ENCODE data around the gene ABCC11. TPM values are rescaled to one million over a fixed set of nuclear protein-coding genes. Genes with fewer than 3 reads are reported as not detected.

ABCC11 gene
- total and polyA plus RNA-seq, 2 experiments from 2014 or later, result 0.10 TPM; not detected in 1

GRCh38 chr16:48136547-48137360, 110.6 kb downstream of the ABCC11 start:
- Histone ChIP-seq H3K79me2 (replicated peaks; ENCODE audit: insufficient read depth) (no peaks in the 10 kb centered on the region), H3K9me2 (ENCODE audit: insufficient read depth) (peaks cover 14% of the 10 kb centered on the region; the same call in 1 of the 2 replicates), H3K4me2 (no peak overlapping the region), H3K27me3 (ENCODE audit: insufficient read depth) (no peaks in the 10 kb centered on the region), H3K36me3 (ENCODE audit: insufficient read depth) (no peaks in the 10 kb centered on the region), H3K4me1 (ENCODE audit: insufficient read depth) (no peaks in the 10 kb centered on the region), H4K20me1 (replicated peaks; ENCODE audit: insufficient read depth) (no peaks in the 10 kb centered on the region), H3K27ac (ENCODE audit: low read depth) (no peak overlapping the region), H2AFZ (peak overlapping the region; percentile 23; the same call in 1 of the 2 replicates), H3K4me3 (no peak overlapping the region), H3F3A (replicated peaks; ENCODE audit: low read depth) (no peaks in the 10 kb centered on the region)
- H3K4me3 Mint-ChIP-seq, result no peak overlapping the region
- no peaks in the 10 kb centered on the region for H3K9me3 Mint-ChIP-seq
- TF ChIP-seq ZNF331 (CRISPR knock-in tag; IDR thresholded peaks at IDR 0.05; ENCODE audit: low read depth) (no peak), CTCF (conservative IDR thresholded peaks at IDR 0.05; ENCODE audit: low read depth in 2 of 2) (no peak)
- H3K27ac Mint-ChIP-seq, result no peak overlapping the region
- DNase-seq (ENCODE audit: low spot score), result no peak
- H3K36me3 Mint-ChIP-seq (ENCODE audit: low read depth), result no peaks in the 10 kb centered on the region
- ATAC-seq, result no peak
- H3K4me1 Mint-ChIP-seq, result 0 out of 3 replicates have a peak, but pooled peaks cover 4% of the 10 kb centered on the region
- H3K27me3 Mint-ChIP-seq (ENCODE audit: insufficient read depth, low read depth, poor library complexity), result peaks cover 8% of the 10 kb centered on the region

DNA sequence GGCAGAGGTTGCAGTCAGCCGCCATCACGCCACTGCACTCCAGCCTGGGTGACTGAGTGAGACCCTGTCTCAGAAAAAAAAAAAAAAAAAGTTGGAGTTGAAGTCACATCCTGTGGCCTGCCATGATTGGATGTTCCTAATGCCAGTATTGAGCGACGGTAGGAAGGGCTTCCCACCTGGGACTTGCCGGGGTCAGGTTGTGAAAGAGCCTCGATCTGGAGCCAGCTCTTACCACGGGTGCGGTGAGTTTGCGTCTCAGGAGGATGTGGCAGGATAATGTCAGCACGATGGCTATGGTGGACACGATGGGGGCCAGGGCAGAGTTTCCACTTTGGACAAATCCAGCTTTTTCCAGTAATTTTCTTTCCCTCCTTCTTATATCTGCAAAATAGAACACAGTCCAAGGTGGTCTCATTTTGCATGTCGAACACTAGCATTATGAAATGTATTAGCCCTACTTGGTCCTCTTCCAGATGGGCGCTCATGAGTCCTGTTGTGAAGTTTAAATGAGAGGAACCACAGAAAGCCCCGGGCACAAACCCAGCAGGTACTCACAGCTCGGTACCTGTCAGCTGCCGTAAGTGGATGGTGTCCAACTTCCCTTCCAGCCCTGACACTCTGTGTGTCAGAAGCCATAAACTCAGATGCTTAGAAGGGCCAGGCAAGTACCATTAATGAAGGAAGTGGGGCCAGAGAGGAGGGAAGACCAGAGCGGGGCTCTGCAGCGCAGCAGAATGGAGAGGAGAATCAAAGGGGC, 113.7 kb downstream of the ABCC11 start:
- no peak overlapping the region for H3K4me3 Mint-ChIP-seq
- H3K4me1 Mint-ChIP-seq, result 0 out of 3 replicates have a peak, but pooled peaks cover 4% of the 10 kb centered on the region
- Histone ChIP-seq H3K4me1 (ENCODE audit: insufficient read depth) (no peaks in the 10 kb centered on the region), H3K9me2 (ENCODE audit: insufficient read depth) (no peaks in the 10 kb centered on the region), H3F3A (replicated peaks; ENCODE audit: low read depth) (no peaks in the 10 kb centered on the region), H3K27me3 (ENCODE audit: insufficient read depth) (no peaks in the 10 kb centered on the region), H3K27ac (ENCODE audit: low read depth) (no peak overlapping the region), H3K36me3 (ENCODE audit: insufficient read depth) (no peaks in the 10 kb centered on the region), H3K4me3 (no peak overlapping the region), H3K79me2 (replicated peaks; ENCODE audit: insufficient read depth) (no peaks in the 10 kb centered on the region), H3K4me2 (no peak overlapping the region), H2AFZ (peak overlapping the region; percentile 38; the same call in 1 of the 2 replicates), H4K20me1 (replicated peaks; ENCODE audit: insufficient read depth) (no peaks in the 10 kb centered on the region)
- DNase-seq (ENCODE audit: low spot score) (no peak), ATAC-seq (no peak)
- H3K36me3 Mint-ChIP-seq (ENCODE audit: low read depth), result no peaks in the 10 kb centered on the region
- H3K27ac Mint-ChIP-seq, result no peak overlapping the region
- H3K27me3 Mint-ChIP-seq (ENCODE audit: insufficient read depth, low read depth, poor library complexity), result peaks cover 9% of the 10 kb centered on the region
- no peaks in the 10 kb centered on the region for H3K9me3 Mint-ChIP-seq
- no peak for TF ChIP-seq ZNF331 (CRISPR knock-in tag; IDR thresholded peaks at IDR 0.05; ENCODE audit: low read depth)
- TF ChIP-seq, protein P1, sequence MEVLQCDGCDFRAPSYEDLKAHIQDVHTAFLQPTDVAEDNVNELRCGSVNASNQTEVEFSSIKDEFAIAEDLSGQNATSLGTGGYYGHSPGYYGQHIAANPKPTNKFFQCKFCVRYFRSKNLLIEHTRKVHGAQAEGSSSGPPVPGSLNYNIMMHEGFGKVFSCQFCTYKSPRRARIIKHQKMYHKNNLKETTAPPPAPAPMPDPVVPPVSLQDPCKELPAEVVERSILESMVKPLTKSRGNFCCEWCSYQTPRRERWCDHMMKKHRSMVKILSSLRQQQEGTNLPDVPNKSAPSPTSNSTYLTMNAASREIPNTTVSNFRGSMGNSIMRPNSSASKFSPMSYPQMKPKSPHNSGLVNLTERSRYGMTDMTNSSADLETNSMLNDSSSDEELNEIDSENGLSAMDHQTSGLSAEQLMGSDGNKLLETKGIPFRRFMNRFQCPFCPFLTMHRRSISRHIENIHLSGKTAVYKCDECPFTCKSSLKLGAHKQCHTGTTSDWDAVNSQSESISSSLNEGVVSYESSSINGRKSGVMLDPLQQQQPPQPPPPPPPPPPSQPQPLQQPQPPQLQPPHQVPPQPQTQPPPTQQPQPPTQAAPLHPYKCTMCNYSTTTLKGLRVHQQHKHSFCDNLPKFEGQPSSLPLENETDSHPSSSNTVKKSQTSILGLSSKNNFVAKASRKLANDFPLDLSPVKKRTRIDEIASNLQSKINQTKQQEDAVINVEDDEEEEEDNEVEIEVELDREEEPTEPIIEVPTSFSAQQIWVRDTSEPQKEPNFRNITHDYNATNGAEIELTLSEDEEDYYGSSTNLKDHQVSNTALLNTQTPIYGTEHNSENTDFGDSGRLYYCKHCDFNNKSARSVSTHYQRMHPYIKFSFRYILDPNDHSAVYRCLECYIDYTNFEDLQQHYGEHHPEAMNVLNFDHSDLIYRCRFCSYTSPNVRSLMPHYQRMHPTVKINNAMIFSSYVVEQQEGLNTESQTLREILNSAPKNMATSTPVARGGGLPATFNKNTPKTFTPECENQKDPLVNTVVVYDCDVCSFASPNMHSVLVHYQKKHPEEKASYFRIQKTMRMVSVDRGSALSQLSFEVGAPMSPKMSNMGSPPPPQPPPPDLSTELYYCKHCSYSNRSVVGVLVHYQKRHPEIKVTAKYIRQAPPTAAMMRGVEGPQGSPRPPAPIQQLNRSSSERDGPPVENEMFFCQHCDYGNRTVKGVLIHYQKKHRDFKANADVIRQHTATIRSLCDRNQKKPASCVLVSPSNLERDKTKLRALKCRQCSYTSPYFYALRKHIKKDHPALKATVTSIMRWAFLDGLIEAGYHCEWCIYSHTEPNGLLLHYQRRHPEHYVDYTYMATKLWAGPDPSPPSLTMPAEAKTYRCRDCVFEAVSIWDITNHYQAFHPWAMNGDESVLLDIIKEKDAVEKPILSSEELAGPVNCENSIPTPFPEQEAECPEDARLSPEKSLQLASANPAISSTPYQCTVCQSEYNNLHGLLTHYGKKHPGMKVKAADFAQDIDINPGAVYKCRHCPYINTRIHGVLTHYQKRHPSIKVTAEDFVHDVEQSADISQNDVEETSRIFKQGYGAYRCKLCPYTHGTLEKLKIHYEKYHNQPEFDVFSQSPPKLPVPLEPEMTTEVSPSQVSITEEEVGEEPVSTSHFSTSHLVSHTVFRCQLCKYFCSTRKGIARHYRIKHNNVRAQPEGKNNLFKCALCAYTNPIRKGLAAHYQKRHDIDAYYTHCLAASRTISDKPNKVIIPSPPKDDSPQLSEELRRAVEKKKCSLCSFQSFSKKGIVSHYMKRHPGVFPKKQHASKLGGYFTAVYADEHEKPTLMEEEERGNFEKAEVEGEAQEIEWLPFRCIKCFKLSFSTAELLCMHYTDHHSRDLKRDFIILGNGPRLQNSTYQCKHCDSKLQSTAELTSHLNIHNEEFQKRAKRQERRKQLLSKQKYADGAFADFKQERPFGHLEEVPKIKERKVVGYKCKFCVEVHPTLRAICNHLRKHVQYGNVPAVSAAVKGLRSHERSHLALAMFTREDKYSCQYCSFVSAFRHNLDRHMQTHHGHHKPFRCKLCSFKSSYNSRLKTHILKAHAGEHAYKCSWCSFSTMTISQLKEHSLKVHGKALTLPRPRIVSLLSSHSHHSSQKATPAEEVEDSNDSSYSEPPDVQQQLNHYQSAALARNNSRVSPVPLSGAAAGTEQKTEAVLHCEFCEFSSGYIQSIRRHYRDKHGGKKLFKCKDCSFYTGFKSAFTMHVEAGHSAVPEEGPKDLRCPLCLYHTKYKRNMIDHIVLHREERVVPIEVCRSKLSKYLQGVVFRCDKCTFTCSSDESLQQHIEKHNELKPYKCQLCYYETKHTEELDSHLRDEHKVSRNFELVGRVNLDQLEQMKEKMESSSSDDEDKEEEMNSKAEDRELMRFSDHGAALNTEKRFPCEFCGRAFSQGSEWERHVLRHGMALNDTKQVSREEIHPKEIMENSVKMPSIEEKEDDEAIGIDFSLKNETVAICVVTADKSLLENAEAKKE (CRISPR knock-in tag; IDR thresholded peaks at IDR 0.05), result no peak
- TF ChIP-seq EZH2 (IDR thresholded peaks at IDR 0.05; ENCODE audit: low read depth, unreplicated experiment), result no peak
- no peak for TF ChIP-seq POLR2AphosphoS5 (IDR thresholded peaks at IDR 0.05; ENCODE audit: low read depth)
- TF ChIP-seq ZNF114 (CRISPR knock-in tag; IDR thresholded peaks at IDR 0.05), result no peak
- no peak for TF ChIP-seq JUNB (IDR thresholded peaks at IDR 0.05; ENCODE audit: unreplicated experiment)
- TF ChIP-seq STAT1 (IDR thresholded peaks at IDR 0.05; ENCODE audit: unreplicated experiment), result no peak
- no peak for TF ChIP-seq CTCF (conservative IDR thresholded peaks at IDR 0.05; ENCODE audit: low read depth in 2 of 2)
- TF ChIP-seq CREB1 (CRISPR knock-in tag; IDR thresholded peaks at IDR 0.05; ENCODE audit: low read depth), result no peak
